Gastrocnemius medialis (tissue), 4 donors: ENCODE results near the gene MATN1. TPM values are rescaled to one million over a fixed set of nuclear protein-coding genes. Genes with fewer than 3 reads are reported as not detected.

Experiments
- ATAC-seq, 2 donors: fragments of 150-250 bp; one replicate each; pipeline ENCODE4 v1.9.1; 2016
- DNase-seq, 2 donors: peaks; one replicate each; pipeline ENCODE4 v3.0.0-alpha.2; 2019
- H3K27ac ChIP-seq, 4 donors: fragments of 200-600 bp; sonication (generic); 1 replicate in 1 of 4; 2 replicates in 3 of 4; pipeline ENCODE4 v1.5.1; 2016 to 2018; ENCODE audit warnings: mild to moderate bottlenecking in 2 of 4, moderate library complexity in 1 of 4
- H3K27me3 ChIP-seq, 3 donors: fragments of 200-600 bp; sonication (generic) in 2 of 3; 1 replicate in 1 of 3; 2 replicates in 2 of 3; pipeline versions ENCODE4 v1.5.1 to v1.6.0; 2016 to 2019; ENCODE audit warnings: mild to moderate bottlenecking in 1 of 3, moderate library complexity in 1 of 3
- H3K36me3 ChIP-seq, 2 donors: fragments of 200-600 bp; sonication (generic) in 1 of 2; one replicate each; pipeline ENCODE4 v1.5.1; 2017 to 2018
- H3K4me1 ChIP-seq, 2 donors: fragments of 200-600 bp; sonication (generic) in 1 of 2; one replicate each; pipeline ENCODE4 v1.5.1; 2016 to 2017; ENCODE audit warnings: mild to moderate bottlenecking in 2 of 2
- H3K4me3 ChIP-seq, 4 donors: fragments of 200-600 bp; sonication (generic) in 3 of 4; 1 replicate in 1 of 4; 2 replicates in 3 of 4; pipeline ENCODE4 v1.5.1; 2016 to 2019; ENCODE audit warnings: mild to moderate bottlenecking in 2 of 4
- H3K9me3 ChIP-seq, 3 donors: fragments of 200-600 bp; sonication (generic) in 2 of 3; 1 replicate in 1 of 3; 2 replicates in 2 of 3; pipeline ENCODE4 v1.5.1; 2016 to 2019
- POLR2A ChIP-seq, 2 donors: fragments of 450-650 bp; IDR thresholded peaks; one replicate each; pipeline ENCODE4 v1.6.1; 2017; ENCODE audit warnings: antibody characterized with exemption in 2 of 2, mild to moderate bottlenecking in 2 of 2, moderate library complexity in 2 of 2
- in situ Hi-C, 4 donors: fragments of 200-750 bp; cut with MboI; loops; one replicate each; pipeline versions ENCODE4 v1.15.0 to v1.8.0; 2017; ENCODE audit warnings: low sequenced_read_pairs in 4 of 4
- intact Hi-C: fragments of 100-400 bp; cut with DNase I; formaldehyde crosslinking; loops from one replicate; pipeline ENCODE4 v1.15.1; 2023; ENCODE audit warnings: low total_unique reads
- total RNA-seq, 4 donors: library from RNA; depleted of rRNA; stranded (reverse); fragments of >200 nt; gene quantifications; one replicate each; pipeline versions ENCODE4 v1.1.0 to v1.2.3, GENCODE V29; 2016
- TF ChIP-seq, protein P1 (sequence below), 5 experiments: fragments of 450-650 bp in 3 of 5; fragments of 200-600 bp in 2 of 5; sonication (generic) in 2 of 5; IDR thresholded peaks in 4 of 5; conservative IDR thresholded peaks in 1 of 5; 1 replicate in 4 of 5; 2 replicates in 1 of 5; pipeline ENCODE4 v1.5.1; 2016 to 2019; ENCODE audit warnings: antibody characterized with exemption in 5 of 5, mild to moderate bottlenecking in 3 of 5, moderate library complexity in 3 of 5

The MATN1 gene
- total RNA-seq, 4 donors from 2014 or later = not detected

DNA sequence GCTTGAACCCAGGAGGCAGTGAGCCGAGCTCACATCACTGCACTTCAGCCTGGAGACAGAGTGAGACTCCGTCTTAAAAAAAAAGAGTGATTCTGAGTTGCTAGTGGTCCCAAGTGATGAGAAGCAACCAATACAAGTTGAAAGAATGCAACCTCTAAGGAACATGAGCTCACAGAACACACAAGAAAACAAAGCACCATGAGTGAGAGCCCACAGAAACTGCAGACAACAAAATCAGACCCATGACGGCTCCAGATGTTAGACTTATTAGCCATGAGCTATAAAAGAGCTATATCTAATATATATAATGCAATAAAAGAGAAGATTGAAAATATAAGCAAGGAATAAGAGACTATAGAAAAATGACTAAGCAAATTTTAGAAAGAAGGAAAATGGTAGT is 50.0 kb downstream of the MATN1 start:
- no peak overlapping the region for H3K4me3 ChIP-seq
- ATAC-seq (no peak), DNase-seq (no peak)
- peaks cover 0 to 9% of the 10 kb centered on the region in 2 donors for H3K4me1 ChIP-seq
- intact Hi-C loops (no loop called here), in situ Hi-C loops (no loop called here)
- H3K9me3 ChIP-seq = peaks cover 0 to 4% (median 0%) of the 10 kb centered on the region in 3 donors
- TF ChIP-seq, protein P1, sequence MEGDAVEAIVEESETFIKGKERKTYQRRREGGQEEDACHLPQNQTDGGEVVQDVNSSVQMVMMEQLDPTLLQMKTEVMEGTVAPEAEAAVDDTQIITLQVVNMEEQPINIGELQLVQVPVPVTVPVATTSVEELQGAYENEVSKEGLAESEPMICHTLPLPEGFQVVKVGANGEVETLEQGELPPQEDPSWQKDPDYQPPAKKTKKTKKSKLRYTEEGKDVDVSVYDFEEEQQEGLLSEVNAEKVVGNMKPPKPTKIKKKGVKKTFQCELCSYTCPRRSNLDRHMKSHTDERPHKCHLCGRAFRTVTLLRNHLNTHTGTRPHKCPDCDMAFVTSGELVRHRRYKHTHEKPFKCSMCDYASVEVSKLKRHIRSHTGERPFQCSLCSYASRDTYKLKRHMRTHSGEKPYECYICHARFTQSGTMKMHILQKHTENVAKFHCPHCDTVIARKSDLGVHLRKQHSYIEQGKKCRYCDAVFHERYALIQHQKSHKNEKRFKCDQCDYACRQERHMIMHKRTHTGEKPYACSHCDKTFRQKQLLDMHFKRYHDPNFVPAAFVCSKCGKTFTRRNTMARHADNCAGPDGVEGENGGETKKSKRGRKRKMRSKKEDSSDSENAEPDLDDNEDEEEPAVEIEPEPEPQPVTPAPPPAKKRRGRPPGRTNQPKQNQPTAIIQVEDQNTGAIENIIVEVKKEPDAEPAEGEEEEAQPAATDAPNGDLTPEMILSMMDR (IDR thresholded peaks at IDR 0.05 in 4 of 5, conservative IDR thresholded peaks at IDR 0.05 in 1 of 5) = no peak
- TF ChIP-seq POLR2A (IDR thresholded peaks at IDR 0.05) = no peak
- H3K27me3 ChIP-seq = no peaks in the 10 kb centered on the region
- H3K36me3 ChIP-seq = no peaks in the 10 kb centered on the region
- no peak overlapping the region for H3K27ac ChIP-seq

DNA sequence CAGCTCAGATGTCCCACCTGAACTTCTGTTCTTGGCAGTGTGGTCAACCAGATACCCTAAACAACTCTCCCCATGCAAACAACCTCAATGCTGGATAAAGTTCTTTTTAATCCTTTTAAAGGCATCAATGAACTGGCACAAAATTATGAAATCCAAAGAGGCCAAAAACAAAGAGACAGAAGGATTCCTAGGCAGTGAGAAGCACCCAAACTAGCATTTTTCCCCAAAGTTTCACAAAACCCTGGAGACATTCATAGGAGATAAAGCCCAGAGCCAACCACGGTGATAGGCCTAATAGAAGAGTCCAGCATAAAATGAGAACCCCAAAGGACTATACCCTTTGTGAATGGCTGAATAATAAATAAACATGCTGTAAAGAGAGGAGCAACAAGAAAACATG is 50.7 kb downstream of the MATN1 start:
- ATAC-seq = no peak
- no peak overlapping the region for H3K4me3 ChIP-seq
- no peaks in the 10 kb centered on the region for H3K27me3 ChIP-seq
- H3K4me1 ChIP-seq = peaks cover 0 to 9% of the 10 kb centered on the region in 2 donors
- DNase-seq = no peak
- TF ChIP-seq, protein P1 (IDR thresholded peaks at IDR 0.05 in 4 of 5, conservative IDR thresholded peaks at IDR 0.05 in 1 of 5) = no peak
- TF ChIP-seq POLR2A (IDR thresholded peaks at IDR 0.05) = no peak
- peaks cover 0 to 4% (median 0%) of the 10 kb centered on the region in 3 donors for H3K9me3 ChIP-seq
- H3K36me3 ChIP-seq = no peaks in the 10 kb centered on the region
- in situ Hi-C loops (no loop called here), intact Hi-C loops (no loop called here)
- H3K27ac ChIP-seq = no peak overlapping the region

DNA sequence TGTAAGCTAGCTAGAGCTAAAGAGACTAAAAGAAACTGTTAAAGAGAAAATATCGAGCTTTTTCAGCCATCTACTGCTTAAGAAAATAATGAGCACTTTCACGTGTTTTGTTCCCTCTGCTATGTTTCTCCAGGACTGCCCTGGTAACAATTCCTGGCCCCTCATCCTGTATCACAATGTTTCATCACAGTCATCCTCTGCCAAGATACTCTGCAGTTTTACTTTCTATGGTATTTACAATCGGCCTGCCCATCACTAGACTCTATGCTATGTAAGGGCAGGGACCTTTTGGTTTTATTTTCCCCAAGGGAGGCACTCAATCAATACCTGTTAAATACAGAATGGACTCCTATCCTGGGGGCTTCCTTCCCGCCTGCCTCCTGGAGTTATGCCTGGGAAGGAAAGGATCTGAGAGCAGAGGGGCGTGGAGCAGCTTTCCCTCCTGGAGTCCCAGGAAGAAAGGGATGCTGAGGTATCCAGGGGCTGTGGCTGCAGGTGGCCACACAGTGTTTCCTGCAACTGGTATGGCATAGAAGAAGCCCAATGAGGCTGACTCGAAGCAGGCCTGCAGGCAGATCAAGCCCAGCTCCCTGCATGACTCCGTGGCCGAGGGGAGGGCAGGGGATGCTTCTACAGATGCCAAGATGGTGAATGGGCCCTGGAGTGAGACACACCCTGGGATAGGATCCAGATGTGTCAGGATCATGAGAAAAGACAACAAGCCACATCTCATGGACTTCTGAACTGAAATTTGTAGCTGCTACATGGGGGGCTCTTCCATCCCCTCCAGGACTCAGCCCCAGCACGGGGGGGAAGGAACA is 52.9 kb downstream of the MATN1 start:
- H3K9me3 ChIP-seq = peaks cover 0 to 4% (median 0%) of the 10 kb centered on the region in 3 donors
- H3K27ac ChIP-seq = no peak overlapping the region
- TF ChIP-seq, protein P1 (IDR thresholded peaks at IDR 0.05 in 4 of 5, conservative IDR thresholded peaks at IDR 0.05 in 1 of 5) = no peak
- TF ChIP-seq POLR2A (IDR thresholded peaks at IDR 0.05) = no peak
- DNase-seq = no peak
- no peak overlapping the region for H3K4me3 ChIP-seq
- no peak for ATAC-seq
- in situ Hi-C loops (no loop called here), intact Hi-C loops (no loop called here)
- no peaks in the 10 kb centered on the region for H3K27me3 ChIP-seq
- H3K4me1 ChIP-seq = peaks cover 0 to 2% of the 10 kb centered on the region in 2 donors
- H3K36me3 ChIP-seq = no peaks in the 10 kb centered on the region

DNA sequence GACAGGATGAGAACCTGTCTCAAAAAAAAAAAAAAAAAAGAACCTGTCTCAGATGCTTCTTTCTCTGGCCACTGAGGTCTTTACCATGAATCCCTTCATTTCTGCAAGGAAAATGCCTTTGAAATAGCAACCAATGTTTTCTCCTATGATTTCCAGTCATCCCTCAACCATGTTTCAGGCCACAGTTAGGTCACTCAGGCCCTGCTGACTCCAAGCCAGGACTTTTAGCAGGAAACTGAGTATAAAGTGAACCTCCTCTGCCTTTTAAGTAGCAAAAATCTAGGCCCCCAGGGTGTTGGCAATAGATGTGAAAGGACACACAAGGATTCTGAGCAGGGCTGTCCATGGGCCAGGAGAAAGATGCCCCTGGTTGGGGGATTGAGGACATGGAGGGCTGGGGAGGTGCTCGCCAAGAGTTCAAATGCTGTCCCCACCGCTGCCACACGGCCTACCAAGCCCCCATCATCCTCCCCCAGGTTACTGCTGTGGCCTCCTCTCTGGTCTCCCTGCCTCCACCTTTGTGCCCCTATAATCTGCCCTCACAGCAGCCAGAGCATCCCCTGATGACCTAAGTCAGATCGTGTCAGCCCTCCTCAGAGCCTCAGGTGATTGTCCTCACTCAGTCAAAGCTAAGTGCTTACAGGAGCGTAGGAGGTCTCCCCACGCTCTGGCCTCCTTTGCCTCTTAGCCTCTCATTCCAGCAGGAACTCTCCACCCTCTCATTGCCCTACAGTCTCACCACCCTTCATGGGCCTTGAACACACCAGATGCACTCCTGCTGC is 54.6 kb downstream of the MATN1 start:
- no peaks in the 10 kb centered on the region for H3K27me3 ChIP-seq
- H3K36me3 ChIP-seq = no peaks in the 10 kb centered on the region
- H3K27ac ChIP-seq = no peak overlapping the region
- H3K4me1 ChIP-seq = no peaks in the 10 kb centered on the region
- intact Hi-C loops (no loop called here), in situ Hi-C loops (no loop called here)
- ATAC-seq (no peak), DNase-seq (no peak)
- H3K9me3 ChIP-seq = peaks cover 0 to 3% (median 0%) of the 10 kb centered on the region in 3 donors
- TF ChIP-seq POLR2A (IDR thresholded peaks at IDR 0.05) = no peak
- TF ChIP-seq, protein P1 (IDR thresholded peaks at IDR 0.05 in 4 of 5, conservative IDR thresholded peaks at IDR 0.05 in 1 of 5) = no peak
- H3K4me3 ChIP-seq = no peak overlapping the region
